ENCODE results near the gene GGACT.
A peak's percentile ranks its signal among the peaks of the same experiment; 100 is the strongest.

The GGACT gene

DNA sequence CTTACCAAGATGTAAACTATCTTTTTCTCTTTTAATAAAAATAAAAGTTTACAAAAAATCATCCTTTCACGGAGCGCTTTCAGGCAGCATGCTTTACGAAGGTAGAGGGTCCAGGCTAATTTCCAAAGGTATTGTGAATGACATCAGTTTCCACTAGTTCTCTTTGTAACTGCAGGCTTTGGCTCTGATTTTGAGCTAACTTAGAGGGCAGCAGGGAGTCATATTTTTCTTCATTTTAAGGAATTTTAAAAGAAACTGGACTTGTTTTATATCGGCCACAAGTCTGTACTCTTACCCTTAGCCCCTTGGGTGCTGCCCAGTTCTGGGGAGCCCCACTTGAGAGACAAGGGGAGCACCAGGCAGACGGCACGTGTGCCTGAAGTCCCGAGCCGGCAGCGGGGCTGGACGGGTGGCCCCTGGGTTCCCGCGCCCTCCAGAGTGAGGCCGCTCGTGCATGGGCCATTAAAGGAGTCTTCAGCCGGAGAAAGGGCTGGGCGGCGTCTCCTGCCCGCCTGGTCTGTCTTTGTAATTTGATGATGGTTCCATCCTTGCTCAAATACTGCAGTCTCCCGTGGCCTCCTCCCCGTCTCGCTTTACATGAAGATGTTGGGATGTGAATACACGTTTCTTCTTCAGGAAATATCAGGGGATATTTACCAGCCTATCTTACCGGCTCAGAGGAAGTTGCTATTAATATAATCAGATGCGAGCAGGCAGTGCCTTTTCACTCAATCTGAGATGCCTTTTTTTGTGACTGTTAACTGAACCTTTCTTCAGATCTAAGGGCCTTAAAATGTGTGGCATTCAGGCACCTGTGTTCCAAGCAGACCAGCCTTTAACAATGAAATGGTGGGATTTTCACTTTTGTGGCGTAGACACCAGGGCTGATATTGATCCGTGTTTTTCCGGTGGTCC is 67.4 kb downstream of the GGACT start:
- no peaks in the 10 kb centered on the region for H3K27me3 ChIP-seq (ENCODE audit: control insufficient read depth, insufficient read depth, low read length)
- H3K4me3 ChIP-seq (ENCODE audit: low read depth, low read length) = no peak overlapping the region
- no peaks in the 10 kb centered on the region for H3K9me3 ChIP-seq (ENCODE audit: control insufficient read depth, insufficient read depth, low read length)
- H3K4me1 ChIP-seq (ENCODE audit: control insufficient read depth, insufficient read depth, low read length) = peaks cover 40% of the 10 kb centered on the region
- no peak overlapping the region for H3K9ac ChIP-seq (ENCODE audit: low read depth, low read length)
- H3K27ac ChIP-seq (ENCODE audit: low read depth, low read length) = peak overlapping the region; percentile 66
- 0 out of 2 replicates have a peak, but pooled peaks cover under 1% of the 10 kb centered on the region for H3K36me3 ChIP-seq (ENCODE audit: control insufficient read depth, insufficient read depth, low read length)

DNA sequence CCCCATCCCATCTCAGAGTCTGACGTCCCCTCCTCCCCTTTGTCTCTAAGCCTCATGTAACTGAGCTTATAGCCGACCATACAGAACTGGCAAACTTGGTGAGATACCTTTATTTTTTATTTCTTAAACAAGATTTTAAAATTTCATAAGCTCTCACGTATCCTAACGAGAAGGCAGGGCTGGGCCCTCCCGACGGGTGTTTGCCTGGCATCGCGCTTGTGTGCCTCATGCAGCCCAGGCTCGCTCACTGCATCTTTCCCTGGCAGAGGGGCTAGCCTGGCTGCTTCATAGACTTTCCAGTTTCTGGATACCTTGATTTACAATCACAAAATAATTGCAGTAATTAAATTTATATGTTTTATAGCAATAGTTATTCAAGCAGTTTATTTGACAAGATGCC is 69.0 kb downstream of the GGACT start:
- Histone ChIP-seq H3K36me3 (ENCODE audit: control insufficient read depth, insufficient read depth, low read length) (0 out of 2 replicates have a peak, but pooled peaks cover 8% of the 10 kb centered on the region), H3K4me3 (ENCODE audit: low read depth, low read length) (no peak overlapping the region), H3K4me1 (ENCODE audit: control insufficient read depth, insufficient read depth, low read length) (peaks cover 38% of the 10 kb centered on the region), H3K27me3 (ENCODE audit: control insufficient read depth, insufficient read depth, low read length) (no peaks in the 10 kb centered on the region), H3K27ac (ENCODE audit: low read depth, low read length) (no peak overlapping the region), H3K9me3 (ENCODE audit: control insufficient read depth, insufficient read depth, low read length) (no peaks in the 10 kb centered on the region), H3K9ac (ENCODE audit: low read depth, low read length) (no peak overlapping the region)

DNA sequence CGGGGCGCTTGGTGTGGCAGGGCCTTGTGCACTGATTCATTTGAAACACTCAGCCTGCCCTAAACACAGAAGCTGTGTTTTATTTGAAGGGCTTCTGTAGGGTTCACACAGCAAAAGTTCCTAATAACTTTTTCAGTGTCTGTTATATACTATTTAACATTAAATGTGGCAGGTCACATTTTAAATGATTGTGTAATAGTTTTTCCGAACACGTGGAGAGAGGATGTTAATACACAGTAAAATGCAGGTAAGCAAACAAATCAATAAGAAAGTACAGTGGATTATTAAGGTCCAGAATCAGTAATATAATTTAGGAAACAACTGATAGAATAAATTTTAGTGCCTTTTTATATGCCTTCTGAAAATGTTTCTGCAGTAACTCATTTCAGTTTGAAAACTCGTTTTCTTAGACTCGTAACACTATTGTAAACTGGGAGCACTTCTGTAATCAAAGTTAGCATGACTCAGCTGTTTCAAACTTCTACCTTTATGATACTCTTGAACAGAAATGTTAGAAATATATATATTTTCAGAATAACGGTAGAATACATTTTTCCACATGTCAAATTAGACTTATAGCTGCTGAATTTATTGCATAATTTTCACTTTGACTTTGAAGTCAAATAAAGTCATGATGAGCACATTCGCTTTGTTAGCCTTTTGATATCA is 70.1 kb downstream of the GGACT start:
- Histone ChIP-seq H3K36me3 (ENCODE audit: control insufficient read depth, insufficient read depth, low read length) (0 out of 2 replicates have a peak, but pooled peaks cover 8% of the 10 kb centered on the region), H3K27me3 (ENCODE audit: control insufficient read depth, insufficient read depth, low read length) (no peaks in the 10 kb centered on the region), H3K4me3 (ENCODE audit: low read depth, low read length) (no peak overlapping the region), H3K9ac (ENCODE audit: low read depth, low read length) (no peak overlapping the region), H3K4me1 (ENCODE audit: control insufficient read depth, insufficient read depth, low read length) (peaks cover 49% of the 10 kb centered on the region), H3K9me3 (ENCODE audit: control insufficient read depth, insufficient read depth, low read length) (no peaks in the 10 kb centered on the region), H3K27ac (ENCODE audit: low read depth, low read length) (no peak overlapping the region)

DNA sequence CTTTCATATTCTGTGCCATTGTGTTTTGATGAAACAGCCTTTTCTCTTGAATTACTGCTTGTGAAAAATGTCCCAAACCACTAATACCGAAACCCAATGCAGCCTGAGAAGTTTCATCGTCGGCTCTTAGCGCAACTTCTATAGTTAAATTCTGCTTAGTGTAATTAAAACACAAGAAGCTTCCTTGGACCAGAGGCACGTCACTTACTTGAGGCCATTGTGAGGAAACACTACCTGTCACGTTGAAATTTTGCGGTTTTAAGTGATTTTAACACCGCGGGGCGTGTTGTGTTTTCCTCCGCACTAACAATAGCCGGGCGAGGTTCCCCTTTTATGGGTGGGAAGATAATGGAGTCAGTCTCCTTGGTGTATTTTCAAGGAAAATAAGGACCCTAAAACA is 70.9 kb downstream of the GGACT start:
- Histone ChIP-seq H3K9me3 (ENCODE audit: control insufficient read depth, insufficient read depth, low read length) (no peaks in the 10 kb centered on the region), H3K27me3 (ENCODE audit: control insufficient read depth, insufficient read depth, low read length) (no peaks in the 10 kb centered on the region), H3K27ac (ENCODE audit: low read depth, low read length) (no peak overlapping the region), H3K4me3 (ENCODE audit: low read depth, low read length) (no peak overlapping the region), H3K4me1 (ENCODE audit: control insufficient read depth, insufficient read depth, low read length) (peaks cover 53% of the 10 kb centered on the region), H3K36me3 (ENCODE audit: control insufficient read depth, insufficient read depth, low read length) (0 out of 2 replicates have a peak, but pooled peaks cover 8% of the 10 kb centered on the region), H3K9ac (ENCODE audit: low read depth, low read length) (no peak overlapping the region)

DNA sequence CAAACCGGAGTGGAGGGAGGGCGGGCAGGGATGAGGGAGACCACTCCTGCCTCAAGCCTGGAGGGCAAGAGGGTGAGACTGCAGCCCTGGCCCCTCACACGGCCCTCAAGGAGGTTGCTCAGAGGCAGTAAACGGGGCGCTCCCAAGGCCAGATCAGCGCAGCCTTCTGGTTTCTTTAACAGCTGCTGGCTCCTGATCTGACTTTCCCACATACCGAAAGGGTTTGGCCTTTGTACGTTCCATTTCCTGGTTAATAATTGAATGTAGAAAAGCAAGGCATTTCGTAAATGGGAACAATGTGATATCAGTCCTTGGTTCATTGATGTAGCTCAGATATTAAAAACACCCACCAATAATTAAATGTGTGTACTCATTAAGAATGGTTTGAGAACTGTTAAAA is 71.5 kb downstream of the GGACT start:
- Histone ChIP-seq H3K27me3 (ENCODE audit: control insufficient read depth, insufficient read depth, low read length) (no peaks in the 10 kb centered on the region), H3K9ac (ENCODE audit: low read depth, low read length) (no peak overlapping the region), H3K9me3 (ENCODE audit: control insufficient read depth, insufficient read depth, low read length) (no peaks in the 10 kb centered on the region), H3K4me1 (ENCODE audit: control insufficient read depth, insufficient read depth, low read length) (peaks cover 50% of the 10 kb centered on the region), H3K27ac (ENCODE audit: low read depth, low read length) (no peak overlapping the region), H3K36me3 (ENCODE audit: control insufficient read depth, insufficient read depth, low read length) (0 out of 2 replicates have a peak, but pooled peaks cover 8% of the 10 kb centered on the region), H3K4me3 (ENCODE audit: low read depth, low read length) (no peak overlapping the region)

DNA sequence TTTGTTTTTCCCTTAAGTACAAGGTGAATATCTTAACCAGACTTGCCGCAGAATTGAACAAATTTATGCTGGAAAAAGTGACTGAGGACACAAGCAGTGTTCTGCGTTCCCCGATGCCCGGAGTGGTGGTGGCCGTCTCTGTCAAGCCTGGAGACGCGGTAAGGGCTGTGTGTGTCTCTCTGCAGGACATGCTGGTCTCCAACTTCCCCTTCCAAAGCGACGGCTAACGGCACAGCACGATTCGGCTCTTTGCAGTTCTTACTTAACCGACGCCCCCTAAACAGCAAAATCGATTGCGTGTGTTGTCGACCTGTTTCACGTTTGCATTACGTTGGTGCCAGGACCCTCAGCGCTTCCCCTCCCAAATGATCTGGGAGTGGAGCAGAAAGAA is 73.2 kb downstream of the GGACT start:
- no peak overlapping the region for H3K9ac ChIP-seq (ENCODE audit: low read depth, low read length)
- no peaks in the 10 kb centered on the region for H3K9me3 ChIP-seq (ENCODE audit: control insufficient read depth, insufficient read depth, low read length)
- H3K27me3 ChIP-seq (ENCODE audit: control insufficient read depth, insufficient read depth, low read length) = no peaks in the 10 kb centered on the region
- H3K4me3 ChIP-seq (ENCODE audit: low read depth, low read length) = no peak overlapping the region
- no peak overlapping the region for H3K27ac ChIP-seq (ENCODE audit: low read depth, low read length)
- 0 out of 2 replicates have a peak, but pooled peaks cover 8% of the 10 kb centered on the region for H3K36me3 ChIP-seq (ENCODE audit: control insufficient read depth, insufficient read depth, low read length)
- peaks cover 50% of the 10 kb centered on the region for H3K4me1 ChIP-seq (ENCODE audit: control insufficient read depth, insufficient read depth, low read length)

DNA sequence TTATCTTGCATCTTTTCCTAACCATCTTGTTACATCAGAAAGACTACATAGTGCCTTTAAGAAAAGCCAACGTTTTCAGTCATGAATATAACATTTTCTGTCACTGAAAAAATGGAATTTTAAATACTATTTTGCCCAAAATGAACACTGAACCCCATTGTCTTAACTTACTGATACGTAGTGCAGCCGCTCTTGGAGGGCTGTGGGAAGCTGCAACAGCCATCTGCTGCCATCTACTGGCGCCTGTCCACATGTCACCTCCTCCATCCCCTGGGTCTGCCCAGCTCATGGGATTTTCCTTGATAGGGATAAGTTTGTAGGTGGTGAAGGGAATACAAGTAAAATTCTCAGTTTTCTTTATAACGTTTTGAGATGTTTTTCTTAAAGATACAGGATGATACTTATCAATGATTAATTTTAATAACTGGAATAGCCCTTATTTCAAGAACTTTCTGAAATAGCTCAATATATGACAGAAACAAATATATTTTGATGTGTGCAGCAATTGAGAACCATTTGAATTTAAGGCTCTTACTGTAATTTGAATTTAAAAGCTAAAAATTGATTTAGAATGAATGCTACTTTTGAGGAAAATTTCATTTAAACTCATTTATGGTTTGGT is 73.7 kb downstream of the GGACT start:
- no peak overlapping the region for H3K4me3 ChIP-seq (ENCODE audit: low read depth, low read length)
- no peak overlapping the region for H3K27ac ChIP-seq (ENCODE audit: low read depth, low read length)
- no peaks in the 10 kb centered on the region for H3K27me3 ChIP-seq (ENCODE audit: control insufficient read depth, insufficient read depth, low read length)
- H3K9me3 ChIP-seq (ENCODE audit: control insufficient read depth, insufficient read depth, low read length) = no peaks in the 10 kb centered on the region
- peaks cover 54% of the 10 kb centered on the region for H3K4me1 ChIP-seq (ENCODE audit: control insufficient read depth, insufficient read depth, low read length)
- H3K9ac ChIP-seq (ENCODE audit: low read depth, low read length) = no peak overlapping the region
- 0 out of 2 replicates have a peak, but pooled peaks cover 8% of the 10 kb centered on the region for H3K36me3 ChIP-seq (ENCODE audit: control insufficient read depth, insufficient read depth, low read length)

DNA sequence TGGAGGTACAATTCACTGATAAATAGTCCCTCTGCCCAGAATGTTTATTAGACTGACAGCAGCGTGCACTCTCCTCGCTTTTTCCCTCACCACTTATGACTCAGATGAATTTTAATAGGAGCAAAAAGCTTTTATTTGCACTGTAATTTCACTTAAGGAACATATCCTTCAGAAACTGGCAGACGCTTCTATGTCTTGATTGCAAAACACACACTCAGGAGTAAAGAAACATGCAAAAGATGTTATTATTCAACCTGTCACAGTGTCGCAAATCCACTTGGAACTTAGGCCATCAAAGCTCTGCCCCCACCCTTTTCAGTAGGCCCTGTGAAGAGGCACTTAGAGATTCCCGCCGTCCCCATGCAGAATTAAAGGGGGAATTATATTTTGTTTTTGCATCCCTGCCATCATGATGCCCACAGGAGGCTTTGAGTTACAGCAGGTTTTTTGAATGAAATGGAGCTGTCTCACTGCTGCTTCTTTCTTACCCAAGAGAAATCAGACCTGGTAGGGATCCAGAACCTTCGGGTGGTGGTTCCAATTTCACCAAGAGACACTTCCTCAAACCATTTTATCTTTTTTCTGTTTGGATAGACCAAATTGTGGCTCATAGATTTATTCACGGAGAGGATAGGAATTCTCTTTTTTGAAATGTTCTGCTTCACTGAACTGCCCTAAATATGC is 74.5 kb downstream of the GGACT start:
- H3K9ac ChIP-seq (ENCODE audit: low read depth, low read length) = no peak overlapping the region
- H3K4me3 ChIP-seq (ENCODE audit: low read depth, low read length) = no peak overlapping the region
- H3K27me3 ChIP-seq (ENCODE audit: control insufficient read depth, insufficient read depth, low read length) = no peaks in the 10 kb centered on the region
- no peaks in the 10 kb centered on the region for H3K9me3 ChIP-seq (ENCODE audit: control insufficient read depth, insufficient read depth, low read length)
- peaks cover 60% of the 10 kb centered on the region for H3K4me1 ChIP-seq (ENCODE audit: control insufficient read depth, insufficient read depth, low read length)
- 0 out of 2 replicates have a peak, but pooled peaks cover 8% of the 10 kb centered on the region for H3K36me3 ChIP-seq (ENCODE audit: control insufficient read depth, insufficient read depth, low read length)
- H3K27ac ChIP-seq (ENCODE audit: low read depth, low read length) = peak overlapping the region; percentile 23

DNA sequence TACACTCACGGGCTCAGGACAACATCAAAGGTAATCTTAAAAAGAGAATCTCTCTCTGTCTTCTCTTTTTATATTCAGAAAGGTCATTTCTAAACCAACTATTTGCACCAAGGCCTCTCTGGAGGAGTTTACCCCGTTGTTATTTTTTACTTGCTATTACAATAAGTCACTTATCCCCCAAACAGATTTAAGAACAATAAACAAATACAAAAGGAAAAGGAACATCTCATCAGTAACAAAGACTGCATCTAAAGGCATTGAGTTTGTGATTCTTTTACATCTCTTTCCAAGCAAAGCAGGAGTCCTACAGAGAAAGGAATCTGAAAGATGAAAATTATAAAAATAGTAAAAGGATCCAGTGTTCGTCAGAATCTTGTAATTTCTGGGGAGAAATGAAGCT is 75.4 kb downstream of the GGACT start:
- peaks cover 67% of the 10 kb centered on the region for H3K4me1 ChIP-seq (ENCODE audit: control insufficient read depth, insufficient read depth, low read length)
- no peak overlapping the region for H3K9ac ChIP-seq (ENCODE audit: low read depth, low read length)
- no peaks in the 10 kb centered on the region for H3K9me3 ChIP-seq (ENCODE audit: control insufficient read depth, insufficient read depth, low read length)
- H3K27me3 ChIP-seq (ENCODE audit: control insufficient read depth, insufficient read depth, low read length) = no peaks in the 10 kb centered on the region
- H3K36me3 ChIP-seq (ENCODE audit: control insufficient read depth, insufficient read depth, low read length) = 0 out of 2 replicates have a peak, but pooled peaks cover 8% of the 10 kb centered on the region
- H3K4me3 ChIP-seq (ENCODE audit: low read depth, low read length) = no peak overlapping the region
- H3K27ac ChIP-seq (ENCODE audit: low read depth, low read length) = peak overlapping the region; percentile 9

DNA sequence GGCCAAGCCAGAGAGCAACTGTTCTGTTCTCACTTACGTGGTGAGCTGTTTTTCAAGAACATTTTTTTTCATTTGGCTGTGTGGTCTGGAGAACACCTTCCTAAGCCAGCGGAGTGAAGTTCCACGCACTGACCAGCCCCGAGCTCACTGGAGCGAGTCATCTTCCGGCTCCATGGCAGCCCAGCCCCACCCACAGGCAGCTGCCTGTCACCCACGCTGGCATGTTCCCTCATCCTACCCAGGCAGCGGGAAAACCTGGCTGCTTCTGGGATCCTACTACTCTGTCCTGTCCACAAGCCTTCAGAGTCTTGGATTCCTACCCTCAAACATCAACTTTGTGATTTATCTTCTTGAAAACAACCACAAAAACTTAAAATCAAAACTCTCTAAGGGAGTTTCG is 76.2 kb downstream of the GGACT start:
- no peak overlapping the region for H3K4me3 ChIP-seq (ENCODE audit: low read depth, low read length)
- no peaks in the 10 kb centered on the region for H3K27me3 ChIP-seq (ENCODE audit: control insufficient read depth, insufficient read depth, low read length)
- peaks cover 70% of the 10 kb centered on the region for H3K4me1 ChIP-seq (ENCODE audit: control insufficient read depth, insufficient read depth, low read length)
- H3K9me3 ChIP-seq (ENCODE audit: control insufficient read depth, insufficient read depth, low read length) = no peaks in the 10 kb centered on the region
- H3K36me3 ChIP-seq (ENCODE audit: control insufficient read depth, insufficient read depth, low read length) = 0 out of 2 replicates have a peak, but pooled peaks cover 8% of the 10 kb centered on the region
- H3K27ac ChIP-seq (ENCODE audit: low read depth, low read length) = no peak overlapping the region
- H3K9ac ChIP-seq (ENCODE audit: low read depth, low read length) = no peak overlapping the region
